ENCODE measurements around the gene PPM1E. TPM values are rescaled to one million over a fixed set of nuclear protein-coding genes. Genes with fewer than 3 reads are reported as not detected.

PPM1E gene
- total and polyA plus RNA-seq, 2 experiments from 2014 or later, result not detected

DNA sequence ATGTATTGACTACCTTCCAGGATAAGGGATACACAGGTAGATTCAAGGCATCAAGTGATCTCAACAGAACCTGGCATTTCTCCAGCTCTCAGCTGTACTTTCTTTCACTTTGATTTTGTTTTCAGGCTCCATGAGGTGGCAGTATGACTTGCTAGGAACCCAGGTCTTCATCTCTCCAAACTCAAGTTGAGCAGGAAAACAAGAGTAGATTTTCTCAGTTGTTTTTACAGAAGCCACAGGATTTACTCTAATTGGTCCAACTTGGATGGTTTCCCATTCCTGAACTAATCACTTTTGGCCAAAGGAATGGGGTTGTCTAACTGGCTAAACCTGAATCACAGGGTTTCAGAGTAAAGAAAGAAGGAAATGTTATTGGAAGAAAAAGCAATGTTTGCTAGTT lies 204.4 kb downstream of the PPM1E start:
- Histone ChIP-seq H3K27ac (no peak overlapping the region), H3K9me2 (ENCODE audit: insufficient read depth) (no peaks in the 10 kb centered on the region), H3K36me3 (ENCODE audit: low read depth) (no peaks in the 10 kb centered on the region), H3F3A (ENCODE audit: insufficient read depth) (peaks cover 13% of the 10 kb centered on the region), H3K9ac (no peak overlapping the region), H3K4me3 (no peak overlapping the region), H2AFZ (peak overlapping the region; percentile 14; the same call in 1 of the 2 replicates), H4K20me1 (ENCODE audit: insufficient read depth) (no peaks in the 10 kb centered on the region), H3K4me1 (ENCODE audit: insufficient read depth) (peaks cover 11% of the 10 kb centered on the region), H3K79me2 (ENCODE audit: insufficient read depth) (no peaks in the 10 kb centered on the region), H3K4me2 (ENCODE audit: unreplicated experiment) (no peak overlapping the region), H3K9me3 (ENCODE audit: low read depth) (no peaks in the 10 kb centered on the region), H3K27me3 (replicated peaks; ENCODE audit: insufficient read depth) (no peaks in the 10 kb centered on the region)
- TF ChIP-seq EZH2phosphoT487 (IDR thresholded peaks at IDR 0.05; ENCODE audit: insufficient read depth, low read depth) (no peak), EZH2 (IDR thresholded peaks at IDR 0.05; ENCODE audit: insufficient read depth, poor library complexity, severe bottlenecking) (no peak)
- in situ Hi-C loops (cut with MboI), result no loop called here
- peak; percentile 70 for DNase-seq

DNA sequence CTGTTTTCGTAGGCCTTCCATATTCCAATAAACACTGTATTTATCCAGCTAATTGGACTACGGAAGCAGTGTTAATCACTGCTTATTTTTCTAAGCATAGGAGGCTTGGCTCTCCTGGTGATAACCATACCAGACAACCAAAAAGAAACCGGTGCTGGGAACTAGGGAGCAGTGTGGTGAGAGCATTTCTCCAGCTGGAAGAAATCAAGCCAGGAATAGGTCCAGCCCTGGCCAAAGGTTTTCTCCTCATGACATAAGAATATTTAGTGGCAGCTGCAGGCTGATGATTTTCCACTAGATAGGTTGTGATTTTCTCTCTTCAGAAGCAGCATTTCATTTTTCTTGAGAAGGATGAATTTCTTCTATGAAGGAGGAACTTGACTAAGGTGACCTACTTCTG lies 209.6 kb downstream of the PPM1E start:
- no peak for DNase-seq
- no peaks in the 10 kb centered on the region for H3F3A ChIP-seq (ENCODE audit: insufficient read depth)
- no peaks in the 10 kb centered on the region for H3K36me3 ChIP-seq (ENCODE audit: low read depth)
- H3K9ac ChIP-seq, result no peak overlapping the region
- no peaks in the 10 kb centered on the region for H4K20me1 ChIP-seq (ENCODE audit: insufficient read depth)
- 65 to 67% methylated on average over 3 of the region's 3 CpGs for WGBS, 2 experiments (ENCODE audit: low coverage in 1 of 2, low lambda C conversion rate in 2 of 2, missing lambda C conversion rate in 2 of 2)
- H3K79me2 ChIP-seq (ENCODE audit: insufficient read depth), result no peaks in the 10 kb centered on the region
- TF ChIP-seq EZH2 (IDR thresholded peaks at IDR 0.05; ENCODE audit: insufficient read depth, poor library complexity, severe bottlenecking) (no peak), EZH2phosphoT487 (IDR thresholded peaks at IDR 0.05; ENCODE audit: insufficient read depth, low read depth) (no peak)
- H3K4me2 ChIP-seq (ENCODE audit: unreplicated experiment), result no peak overlapping the region
- H2AFZ ChIP-seq, result no peak overlapping the region
- H3K27me3 ChIP-seq (replicated peaks; ENCODE audit: insufficient read depth), result no peaks in the 10 kb centered on the region
- no peaks in the 10 kb centered on the region for H3K4me1 ChIP-seq (ENCODE audit: insufficient read depth)
- H3K9me3 ChIP-seq (ENCODE audit: low read depth), result no peaks in the 10 kb centered on the region
- no peak overlapping the region for H3K27ac ChIP-seq
- in situ Hi-C loops (cut with MboI), result no loop called here
- no peaks in the 10 kb centered on the region for H3K9me2 ChIP-seq (ENCODE audit: insufficient read depth)
- H3K4me3 ChIP-seq, result no peak overlapping the region

DNA sequence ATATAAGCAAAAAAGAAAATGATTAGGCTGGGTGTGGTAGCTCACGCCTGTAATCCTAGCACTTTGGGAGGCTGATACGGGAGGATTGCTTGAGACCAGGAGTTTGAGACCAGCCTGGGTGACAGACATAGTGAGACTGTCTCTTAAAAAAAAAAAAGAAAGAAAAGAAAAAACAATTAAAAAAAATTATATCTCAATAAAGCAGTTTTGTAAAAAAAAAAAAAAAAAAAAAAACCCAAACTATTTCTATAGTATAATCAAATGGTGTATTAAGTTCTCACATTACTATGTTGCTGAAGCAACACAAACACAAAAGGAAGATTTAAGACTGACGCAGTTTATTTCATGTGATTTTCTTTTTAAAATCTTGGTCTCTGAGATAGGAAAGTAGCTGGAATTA lies 210.6 kb downstream of the PPM1E start:
- no peak for TF ChIP-seq EZH2phosphoT487 (IDR thresholded peaks at IDR 0.05; ENCODE audit: insufficient read depth, low read depth)
- TF ChIP-seq EZH2 (IDR thresholded peaks at IDR 0.05; ENCODE audit: insufficient read depth, poor library complexity, severe bottlenecking), result no peak
- in situ Hi-C loops (cut with MboI), result no loop called here

DNA sequence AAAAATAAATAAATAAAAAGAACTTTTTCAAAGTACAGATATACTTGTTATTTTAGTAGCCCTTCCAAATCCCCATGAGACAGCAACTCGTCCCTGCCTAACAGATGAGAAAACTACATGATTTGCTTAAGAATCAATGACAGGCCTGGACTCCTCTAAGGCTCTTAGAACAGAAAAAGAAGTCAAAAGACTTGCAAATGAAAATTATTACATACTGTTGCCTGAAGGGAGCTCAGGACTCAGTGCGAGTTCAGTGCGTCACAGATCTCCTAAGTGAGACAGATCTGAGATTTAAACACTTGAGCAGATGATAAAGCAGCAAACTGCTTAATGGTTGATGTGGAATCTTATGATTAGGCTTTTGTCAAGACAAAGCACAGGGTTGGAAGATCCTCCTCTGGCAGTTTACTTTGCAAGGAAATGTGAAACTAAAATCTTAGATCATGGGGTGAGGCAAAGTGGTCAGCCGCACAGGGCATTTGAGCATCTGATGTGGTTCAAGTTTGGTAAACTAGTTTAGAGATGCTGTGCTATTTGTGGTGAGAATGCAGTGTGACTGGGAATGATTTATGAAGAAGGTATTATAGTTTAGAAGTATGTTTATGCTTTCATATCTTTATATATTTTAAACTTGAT lies 212.9 kb downstream of the PPM1E start:
- no peak for DNase-seq
- Histone ChIP-seq H3K4me3 (no peak overlapping the region), H4K20me1 (ENCODE audit: insufficient read depth) (no peaks in the 10 kb centered on the region), H3K9me3 (ENCODE audit: low read depth) (no peaks in the 10 kb centered on the region), H2AFZ (no peak overlapping the region), H3K9me2 (ENCODE audit: insufficient read depth) (no peaks in the 10 kb centered on the region), H3F3A (ENCODE audit: insufficient read depth) (no peaks in the 10 kb centered on the region), H3K27me3 (replicated peaks; ENCODE audit: insufficient read depth) (no peaks in the 10 kb centered on the region), H3K4me1 (ENCODE audit: insufficient read depth) (no peaks in the 10 kb centered on the region), H3K36me3 (ENCODE audit: low read depth) (no peaks in the 10 kb centered on the region), H3K27ac (no peak overlapping the region), H3K9ac (no peak overlapping the region), H3K4me2 (ENCODE audit: unreplicated experiment) (no peak overlapping the region), H3K79me2 (ENCODE audit: insufficient read depth) (no peaks in the 10 kb centered on the region)
- WGBS, 2 experiments (ENCODE audit: low coverage in 1 of 2, low lambda C conversion rate in 2 of 2, missing lambda C conversion rate in 2 of 2), result 81 to 88% methylated on average over 4 of the region's 4 CpGs
- TF ChIP-seq EZH2 (IDR thresholded peaks at IDR 0.05; ENCODE audit: insufficient read depth, poor library complexity, severe bottlenecking) (no peak), EZH2phosphoT487 (IDR thresholded peaks at IDR 0.05; ENCODE audit: insufficient read depth, low read depth) (no peak)
- in situ Hi-C loops (cut with MboI), result no loop called here

More for the DNA sequence above, 210.6 kb downstream of the PPM1E start:
- Histone ChIP-seq H3K79me2 (ENCODE audit: insufficient read depth) (no peaks in the 10 kb centered on the region), H2AFZ (no peak overlapping the region), H3K4me2 (ENCODE audit: unreplicated experiment) (no peak overlapping the region), H3K9me3 (ENCODE audit: low read depth) (no peaks in the 10 kb centered on the region), H3K27me3 (replicated peaks; ENCODE audit: insufficient read depth) (no peaks in the 10 kb centered on the region), H3K27ac (no peak overlapping the region), H3K4me3 (no peak overlapping the region), H3K36me3 (ENCODE audit: low read depth) (no peaks in the 10 kb centered on the region), H3K9ac (no peak overlapping the region), H3F3A (ENCODE audit: insufficient read depth) (no peaks in the 10 kb centered on the region), H3K9me2 (ENCODE audit: insufficient read depth) (no peaks in the 10 kb centered on the region), H4K20me1 (ENCODE audit: insufficient read depth) (no peaks in the 10 kb centered on the region), H3K4me1 (ENCODE audit: insufficient read depth) (no peaks in the 10 kb centered on the region)
- no peak for DNase-seq
- WGBS, 2 experiments (ENCODE audit: low coverage in 1 of 2, low lambda C conversion rate in 2 of 2, missing lambda C conversion rate in 2 of 2), result 95 to 96% methylated on average over 3 of the region's 3 CpGs

DNA sequence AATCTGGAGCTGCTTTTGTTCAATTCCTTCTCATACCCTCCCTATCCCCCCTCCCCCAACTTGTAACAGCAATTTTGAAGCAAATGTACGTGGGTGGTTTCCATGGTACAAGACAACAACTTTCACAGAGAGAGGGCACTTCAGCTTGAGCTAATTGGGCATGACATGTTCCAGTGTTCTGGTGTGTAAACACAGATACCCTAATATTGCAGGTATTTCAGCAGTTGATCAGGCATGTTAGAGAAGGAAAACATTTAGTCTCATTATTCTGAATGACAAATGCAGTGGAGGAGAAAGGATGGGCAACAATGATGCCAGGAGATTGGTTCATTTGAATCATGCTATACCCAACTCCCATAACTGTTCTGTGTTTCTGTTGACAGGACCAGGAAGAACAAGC lies 213.5 kb downstream of the PPM1E start:
- 46 to 67% methylated on average over 1 of the region's 1 CpG for WGBS, 2 experiments (ENCODE audit: low coverage in 1 of 2, low lambda C conversion rate in 2 of 2, missing lambda C conversion rate in 2 of 2)
- H3K27me3 ChIP-seq (replicated peaks; ENCODE audit: insufficient read depth), result no peaks in the 10 kb centered on the region
- H2AFZ ChIP-seq, result no peak overlapping the region

More for the DNA sequence above, 213.5 kb downstream of the PPM1E start:
- no peak for DNase-seq
- no peaks in the 10 kb centered on the region for H3K9me3 ChIP-seq (ENCODE audit: low read depth)
- H3F3A ChIP-seq (ENCODE audit: insufficient read depth), result no peaks in the 10 kb centered on the region
- in situ Hi-C loops (cut with MboI), result no loop called here
- H3K4me2 ChIP-seq (ENCODE audit: unreplicated experiment), result no peak overlapping the region
- no peak overlapping the region for H3K4me3 ChIP-seq
- no peak overlapping the region for H3K27ac ChIP-seq
- no peaks in the 10 kb centered on the region for H3K79me2 ChIP-seq (ENCODE audit: insufficient read depth)
- H3K9ac ChIP-seq, result no peak overlapping the region
- H3K4me1 ChIP-seq (ENCODE audit: insufficient read depth), result no peaks in the 10 kb centered on the region
- no peaks in the 10 kb centered on the region for H4K20me1 ChIP-seq (ENCODE audit: insufficient read depth)
- no peaks in the 10 kb centered on the region for H3K36me3 ChIP-seq (ENCODE audit: low read depth)
- TF ChIP-seq EZH2 (IDR thresholded peaks at IDR 0.05; ENCODE audit: insufficient read depth, poor library complexity, severe bottlenecking) (no peak), EZH2phosphoT487 (IDR thresholded peaks at IDR 0.05; ENCODE audit: insufficient read depth, low read depth) (no peak)
- H3K9me2 ChIP-seq (ENCODE audit: insufficient read depth), result no peaks in the 10 kb centered on the region
